COR-L47 (cell line): ENCODE results near the gene DLG5.
"Not testable (repeated sequence)": the region's sequence is repeated elsewhere in the genome, so short reads cannot be mapped to it uniquely, and the experiment has no call there.

Source experiments
- DNase-seq: peaks from one replicate; lab custom pipeline; 2025; lab: John Stamatoyannopoulos, UW

The DLG5 gene

DNA sequence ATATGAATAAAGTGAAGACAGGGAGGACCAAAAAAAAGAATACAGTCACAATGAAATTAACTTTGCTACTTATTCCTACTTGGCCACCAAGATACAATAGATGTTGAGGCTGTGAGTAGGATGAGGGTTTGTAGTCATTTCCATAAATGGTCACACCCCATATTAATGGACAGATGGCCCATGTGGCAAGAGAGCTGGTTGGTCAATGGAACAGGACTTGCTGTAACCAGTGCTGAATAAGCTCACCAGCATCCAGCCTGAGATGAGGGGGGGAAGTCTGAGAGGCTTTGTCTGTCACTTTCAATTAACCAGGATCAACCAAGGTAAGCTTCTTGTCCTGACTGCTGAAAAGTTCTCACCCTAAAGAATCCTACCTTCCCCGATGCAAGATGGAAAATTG lies 158.5 kb downstream of the DLG5 start:
- no peak for DNase-seq

DNA sequence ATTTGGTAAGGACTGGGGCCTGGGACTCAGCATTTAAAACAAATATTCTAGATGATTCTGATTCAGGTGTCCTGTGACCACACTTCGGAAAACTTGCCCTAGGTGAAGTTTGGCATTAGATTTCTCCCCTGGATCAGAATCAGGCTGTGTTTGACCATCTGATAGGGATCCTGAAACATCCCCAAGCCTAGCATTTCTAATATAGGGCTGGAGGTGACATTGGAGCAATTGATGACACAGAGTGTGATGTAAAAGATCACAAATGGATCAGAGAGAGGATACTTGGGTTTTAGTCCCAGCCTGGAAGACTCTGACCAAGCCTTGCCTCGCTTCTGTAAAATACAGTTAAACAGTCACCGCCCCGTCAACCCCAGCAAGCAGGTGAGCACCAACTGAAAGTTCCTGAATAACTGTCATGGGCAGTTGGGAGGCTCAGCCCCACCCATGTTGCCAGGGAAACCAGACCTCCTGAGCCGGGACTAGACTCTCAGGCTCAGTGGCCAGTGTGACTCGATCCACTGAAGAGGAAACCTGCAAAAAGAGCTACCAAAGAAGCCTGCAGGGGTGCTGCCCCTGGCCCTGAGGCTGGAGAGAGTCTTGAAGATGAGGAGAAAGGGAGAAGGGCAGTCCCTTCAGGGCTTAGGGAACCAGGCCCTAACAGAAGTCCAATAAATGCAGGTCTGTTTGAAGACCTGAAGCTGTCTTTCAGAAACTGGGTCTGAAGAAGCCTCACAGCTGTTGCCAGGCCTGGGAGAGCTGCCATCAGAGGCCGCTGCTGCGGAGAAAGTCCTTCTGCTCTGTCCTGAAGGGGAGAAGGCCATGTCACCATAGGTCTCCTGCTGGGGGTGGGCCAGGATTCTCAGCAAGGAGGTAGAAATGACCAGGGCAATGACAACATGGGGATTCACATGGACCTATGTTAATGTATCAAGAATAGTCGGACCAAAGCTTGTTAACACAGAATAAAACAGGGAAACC lies 162.8 kb downstream of the DLG5 start:
- no peak for DNase-seq

DNA sequence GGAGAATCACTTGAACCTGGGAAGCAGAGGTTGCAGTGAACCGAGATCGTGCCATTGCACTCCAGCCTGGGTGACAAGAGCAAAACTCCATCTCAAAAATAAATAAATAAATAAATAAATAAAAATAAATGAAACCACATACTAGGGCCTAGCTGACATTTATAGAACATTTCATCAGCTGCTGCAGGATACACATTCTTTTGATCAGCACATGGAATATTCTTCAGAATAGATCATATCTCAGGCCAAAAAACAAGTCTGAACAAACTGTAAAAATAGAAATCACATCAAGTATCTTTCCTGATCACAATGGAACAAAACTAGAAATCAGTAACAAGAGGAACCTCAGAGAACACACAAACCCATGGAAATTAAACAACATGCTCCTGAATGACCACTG lies 168.1 kb downstream of the DLG5 start:
- DNase-seq, result not testable (repeated sequence)

DNA sequence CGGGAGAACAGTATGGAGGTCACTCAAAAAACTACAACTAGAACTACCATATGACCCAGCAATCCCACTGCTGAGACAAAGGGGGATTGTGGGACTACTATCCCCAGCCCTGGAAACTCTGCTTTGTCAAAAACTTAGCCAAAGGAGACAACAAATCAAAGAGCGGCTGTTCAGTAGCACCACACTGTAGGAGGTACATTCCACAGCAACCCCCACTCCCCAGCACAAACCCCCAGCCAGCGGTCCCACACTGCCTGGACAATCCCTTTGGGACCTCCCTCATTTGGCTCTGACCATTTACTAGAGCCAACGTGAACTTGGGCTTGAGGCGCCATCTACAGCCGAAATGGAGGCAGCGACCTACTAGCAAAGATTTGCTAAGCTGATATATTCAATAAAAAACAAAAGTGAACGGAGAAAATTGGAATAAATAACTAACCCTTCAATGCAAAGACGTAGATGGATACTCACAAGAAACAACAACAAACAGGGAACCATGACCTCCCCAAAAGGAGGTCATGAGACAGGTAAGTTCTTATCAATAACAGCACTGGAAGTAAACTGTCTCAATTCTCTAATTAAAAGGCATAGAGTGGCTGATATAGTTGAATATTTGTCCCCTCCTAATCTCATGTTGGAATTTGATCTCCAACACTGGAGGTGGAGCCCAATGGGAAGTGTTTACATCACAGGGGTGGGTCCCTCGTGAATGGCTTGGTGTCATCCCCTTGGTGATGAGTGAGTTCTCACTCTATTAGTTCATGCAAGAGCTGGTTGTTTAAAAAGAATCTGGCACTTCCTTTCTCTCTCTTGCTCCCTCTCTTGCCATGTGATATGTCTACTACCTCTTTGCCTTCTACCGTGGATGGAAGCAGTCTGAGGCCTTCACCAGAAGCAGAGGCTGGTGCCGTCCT lies 170.0 kb downstream of the DLG5 start:
- peak; percentile 13 for DNase-seq

DNA sequence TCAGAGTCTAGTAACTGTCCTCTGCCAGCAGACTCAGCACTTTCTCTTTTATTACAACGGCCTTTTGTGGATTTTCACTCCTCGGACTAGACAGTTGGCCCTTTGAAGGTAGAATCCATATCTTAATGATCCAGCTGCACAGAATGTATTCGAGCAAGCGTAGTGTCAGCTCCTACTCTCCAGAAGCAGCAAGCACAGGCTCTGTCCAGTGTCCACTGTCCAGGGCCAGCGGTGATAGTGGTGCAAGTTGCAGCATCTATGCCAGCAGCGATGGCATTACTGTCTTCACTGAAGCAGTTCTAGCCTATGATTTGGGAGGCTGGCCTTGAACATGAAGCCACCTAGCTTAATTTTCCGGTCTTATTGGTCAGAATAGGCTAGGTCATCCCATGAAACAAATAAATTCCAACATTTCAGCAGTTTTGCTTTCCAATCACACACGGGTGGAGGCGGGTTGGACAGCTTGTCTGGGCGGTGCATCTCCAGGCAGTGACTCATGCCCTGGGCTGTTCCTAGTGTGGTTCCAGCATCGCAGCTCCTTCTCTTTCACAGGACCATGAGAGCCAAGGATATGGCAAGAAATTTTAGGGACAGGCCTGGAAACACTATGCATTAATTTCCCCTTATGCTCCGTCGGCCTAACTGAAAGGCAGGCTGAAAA lies 180.4 kb downstream of the DLG5 start:
- DNase-seq, result no peak

DNA sequence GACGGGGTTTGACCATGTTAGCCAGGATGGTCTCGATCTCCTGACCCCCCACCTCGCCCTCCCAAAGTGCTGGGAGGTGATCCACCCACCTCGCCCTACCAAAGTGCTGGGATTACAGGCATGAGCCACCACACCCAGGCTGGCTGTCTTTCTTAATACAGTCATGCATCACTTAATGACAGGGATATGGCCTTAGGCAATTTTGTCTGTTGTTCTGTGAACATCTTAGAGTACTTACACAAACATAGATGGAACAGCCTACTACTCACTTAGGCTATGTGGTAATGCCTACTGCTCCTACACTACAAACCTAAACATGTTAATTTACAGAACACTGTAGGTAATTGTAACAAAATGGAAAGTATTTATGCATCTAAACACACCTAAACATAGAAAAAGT lies 182.3 kb downstream of the DLG5 start:
- no peak for DNase-seq

DNA sequence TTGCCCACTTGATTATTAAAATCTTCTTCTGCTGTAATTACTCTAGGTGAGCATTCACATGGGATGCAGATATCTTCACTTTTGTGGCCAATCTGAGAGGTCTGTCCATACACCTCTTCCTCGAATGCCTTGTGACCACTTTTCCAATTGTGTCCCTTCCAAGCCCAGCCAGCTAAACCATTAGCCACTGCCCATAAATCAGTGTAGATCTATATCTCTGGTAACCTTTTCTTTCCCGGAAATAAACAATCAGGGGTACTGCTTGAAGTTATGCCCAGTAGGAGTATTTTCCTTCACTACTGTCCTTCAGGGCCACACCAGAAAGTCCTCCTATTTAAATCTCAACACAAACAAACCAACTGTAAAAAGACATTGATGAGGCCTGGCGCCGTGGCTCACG lies 184.4 kb downstream of the DLG5 start:
- no peak for DNase-seq

DNA sequence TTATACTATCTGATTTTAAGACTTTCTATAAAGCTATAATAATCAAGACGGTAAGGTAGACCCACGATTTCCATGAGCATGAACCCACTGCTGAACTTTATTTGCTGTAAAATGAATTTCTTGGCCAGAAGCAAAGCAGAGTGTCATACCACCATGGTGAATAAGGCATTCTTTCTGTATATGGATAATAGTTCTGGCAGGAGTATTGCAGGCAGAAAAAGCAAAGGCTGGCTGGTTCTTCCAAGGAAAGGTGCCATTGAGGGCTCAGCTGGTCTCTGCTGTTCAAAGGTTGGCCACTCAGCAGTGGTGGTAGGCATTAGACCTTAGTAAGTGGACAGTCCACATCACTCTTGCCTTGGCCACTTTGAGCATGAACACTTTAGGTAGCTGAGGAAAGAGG lies 184.8 kb downstream of the DLG5 start:
- DNase-seq, result no peak
